PFSK-1 (cell line): ENCODE measurements around the gene DNAH8.

Experiments
- POLR2AphosphoS5 ChIP-seq: IDR thresholded peaks from 2 replicates; pipeline ENCODE4 v1.6.1; 2012; ENCODE audit warnings: low read depth, mild to moderate bottlenecking, control low read depth, low read length, moderate library complexity
- TF ChIP-seq, protein P1 (sequence below), 2 experiments: IDR thresholded peaks; 2 replicates each; pipeline versions ENCODE4 v1.6.1 to v1.8.0; 2011 to 2012; ENCODE audit warnings: low read depth in 2 of 2, low read length in 2 of 2, control low read depth in 1 of 2, inconsistent platforms in 1 of 2, mild to moderate bottlenecking in 1 of 2, moderate library complexity in 1 of 2; ENCODE audit not compliant: insufficient read depth in 1 of 2

- no peak for TF ChIP-seq POLR2AphosphoS5
- TF ChIP-seq, protein P1, sequence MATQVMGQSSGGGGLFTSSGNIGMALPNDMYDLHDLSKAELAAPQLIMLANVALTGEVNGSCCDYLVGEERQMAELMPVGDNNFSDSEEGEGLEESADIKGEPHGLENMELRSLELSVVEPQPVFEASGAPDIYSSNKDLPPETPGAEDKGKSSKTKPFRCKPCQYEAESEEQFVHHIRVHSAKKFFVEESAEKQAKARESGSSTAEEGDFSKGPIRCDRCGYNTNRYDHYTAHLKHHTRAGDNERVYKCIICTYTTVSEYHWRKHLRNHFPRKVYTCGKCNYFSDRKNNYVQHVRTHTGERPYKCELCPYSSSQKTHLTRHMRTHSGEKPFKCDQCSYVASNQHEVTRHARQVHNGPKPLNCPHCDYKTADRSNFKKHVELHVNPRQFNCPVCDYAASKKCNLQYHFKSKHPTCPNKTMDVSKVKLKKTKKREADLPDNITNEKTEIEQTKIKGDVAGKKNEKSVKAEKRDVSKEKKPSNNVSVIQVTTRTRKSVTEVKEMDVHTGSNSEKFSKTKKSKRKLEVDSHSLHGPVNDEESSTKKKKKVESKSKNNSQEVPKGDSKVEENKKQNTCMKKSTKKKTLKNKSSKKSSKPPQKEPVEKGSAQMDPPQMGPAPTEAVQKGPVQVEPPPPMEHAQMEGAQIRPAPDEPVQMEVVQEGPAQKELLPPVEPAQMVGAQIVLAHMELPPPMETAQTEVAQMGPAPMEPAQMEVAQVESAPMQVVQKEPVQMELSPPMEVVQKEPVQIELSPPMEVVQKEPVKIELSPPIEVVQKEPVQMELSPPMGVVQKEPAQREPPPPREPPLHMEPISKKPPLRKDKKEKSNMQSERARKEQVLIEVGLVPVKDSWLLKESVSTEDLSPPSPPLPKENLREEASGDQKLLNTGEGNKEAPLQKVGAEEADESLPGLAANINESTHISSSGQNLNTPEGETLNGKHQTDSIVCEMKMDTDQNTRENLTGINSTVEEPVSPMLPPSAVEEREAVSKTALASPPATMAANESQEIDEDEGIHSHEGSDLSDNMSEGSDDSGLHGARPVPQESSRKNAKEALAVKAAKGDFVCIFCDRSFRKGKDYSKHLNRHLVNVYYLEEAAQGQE (IDR thresholded peaks at IDR 0.05; ENCODE audit: insufficient read depth in 1 of 2, low read depth in 2 of 2, low read length in 2 of 2), result no peak
These were observed at the start of gene DNAH8 for GRCh38 chr6:38715016-38715689.
